ENCODE data around the gene FOXD2. TPM values are rescaled to one million over a fixed set of nuclear protein-coding genes. Genes with fewer than 3 reads are reported as not detected.
"Not testable (repeated sequence)": the region's sequence is repeated elsewhere in the genome, so short reads cannot be mapped to it uniquely, and the experiment has no call there.

FOXD2 gene
- total RNA-seq, 4 donors from 2014 or later, result 0.34 to 0.39 (median 0.38) TPM; not detected in 1

DNA sequence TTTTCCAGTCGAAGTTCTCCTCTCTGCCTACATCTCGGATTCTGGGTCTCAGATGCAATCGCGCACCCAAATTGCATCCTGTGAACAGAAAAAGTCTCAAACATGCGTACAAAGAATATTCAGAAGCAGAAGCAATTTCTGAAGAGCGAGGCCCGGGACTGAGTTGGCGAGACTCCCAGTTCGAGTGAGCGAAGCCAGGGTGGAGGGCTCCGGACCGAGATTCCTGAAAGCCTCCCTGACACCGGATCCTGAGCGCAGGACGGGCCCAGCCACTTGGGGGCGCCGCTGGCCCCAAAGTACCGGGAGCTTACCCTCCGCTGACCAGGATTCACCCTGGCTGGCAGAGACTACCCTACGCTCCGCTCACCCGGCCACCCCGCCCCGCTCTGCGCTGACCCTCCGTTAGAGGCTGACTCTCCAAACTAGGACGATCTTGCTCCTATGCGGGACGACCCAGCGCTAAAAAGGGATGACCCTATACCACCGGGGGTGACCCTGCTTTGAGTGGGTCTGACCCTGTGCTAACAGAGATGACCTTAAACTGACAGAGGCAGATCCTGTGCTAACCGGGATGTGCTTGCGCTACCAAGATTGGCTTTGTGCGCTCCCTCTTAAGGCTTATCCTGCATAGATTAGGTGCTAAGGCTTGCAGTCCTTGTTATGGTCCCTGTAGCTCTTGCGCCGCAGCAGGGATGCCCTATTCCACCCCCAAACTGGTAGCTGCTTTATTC lies 12.1 kb downstream of the FOXD2 start:
- Histone ChIP-seq H3K27ac (no peak overlapping the region), H3K9me3 (no peaks in the 10 kb centered on the region), H3K4me1 (peaks cover 7% of the 10 kb centered on the region), H3K36me3 (no peaks in the 10 kb centered on the region), H3K4me3 (no peak overlapping the region), H3K27me3 (peaks cover 92% of the 10 kb centered on the region)
- TF ChIP-seq, protein P1, sequence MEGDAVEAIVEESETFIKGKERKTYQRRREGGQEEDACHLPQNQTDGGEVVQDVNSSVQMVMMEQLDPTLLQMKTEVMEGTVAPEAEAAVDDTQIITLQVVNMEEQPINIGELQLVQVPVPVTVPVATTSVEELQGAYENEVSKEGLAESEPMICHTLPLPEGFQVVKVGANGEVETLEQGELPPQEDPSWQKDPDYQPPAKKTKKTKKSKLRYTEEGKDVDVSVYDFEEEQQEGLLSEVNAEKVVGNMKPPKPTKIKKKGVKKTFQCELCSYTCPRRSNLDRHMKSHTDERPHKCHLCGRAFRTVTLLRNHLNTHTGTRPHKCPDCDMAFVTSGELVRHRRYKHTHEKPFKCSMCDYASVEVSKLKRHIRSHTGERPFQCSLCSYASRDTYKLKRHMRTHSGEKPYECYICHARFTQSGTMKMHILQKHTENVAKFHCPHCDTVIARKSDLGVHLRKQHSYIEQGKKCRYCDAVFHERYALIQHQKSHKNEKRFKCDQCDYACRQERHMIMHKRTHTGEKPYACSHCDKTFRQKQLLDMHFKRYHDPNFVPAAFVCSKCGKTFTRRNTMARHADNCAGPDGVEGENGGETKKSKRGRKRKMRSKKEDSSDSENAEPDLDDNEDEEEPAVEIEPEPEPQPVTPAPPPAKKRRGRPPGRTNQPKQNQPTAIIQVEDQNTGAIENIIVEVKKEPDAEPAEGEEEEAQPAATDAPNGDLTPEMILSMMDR (IDR thresholded peaks at IDR 0.05), result peak in 1 of 2 donors; percentile 29
- TF ChIP-seq POLR2A (IDR thresholded peaks at IDR 0.05) (no peak), POLR2AphosphoS5 (IDR thresholded peaks at IDR 0.05) (no peak)
- WGBS, result 26% methylated on average over 11 of the region's 36 CpGs
- DNase-seq (ENCODE audit: low spot score in 2 of 2), result no peak

DNA sequence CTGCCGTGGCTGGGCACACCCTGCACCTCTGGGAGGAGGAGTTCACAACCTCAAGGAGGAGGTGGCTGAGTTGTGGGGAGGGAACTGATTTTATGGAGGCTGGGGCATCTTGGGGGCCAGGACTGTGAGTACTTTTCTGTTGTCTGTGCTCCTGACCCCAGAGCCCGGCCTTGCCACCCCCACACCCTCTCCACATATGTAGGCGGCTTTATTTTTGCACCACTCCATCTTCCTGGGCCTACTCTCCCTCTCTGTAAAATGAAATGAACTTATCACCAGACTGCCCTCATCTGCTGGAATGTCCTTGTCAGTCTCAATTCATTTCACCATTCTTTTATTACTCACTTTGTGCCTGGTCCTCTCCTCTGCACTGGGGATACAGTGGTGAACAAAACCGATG lies 12.8 kb downstream of the FOXD2 start:
- no peak overlapping the region for H3K4me3 ChIP-seq
- peaks cover 86% of the 10 kb centered on the region for H3K27me3 ChIP-seq
- H3K9me3 ChIP-seq, result no peaks in the 10 kb centered on the region
- WGBS, result 85% methylated on average over 3 of the region's 4 CpGs
- no peak for DNase-seq (ENCODE audit: low spot score in 2 of 2)
- H3K4me1 ChIP-seq, result peaks cover 4% of the 10 kb centered on the region
- no peak overlapping the region for H3K27ac ChIP-seq
- no peaks in the 10 kb centered on the region for H3K36me3 ChIP-seq
- TF ChIP-seq, protein P1 (IDR thresholded peaks at IDR 0.05), result no peak
- TF ChIP-seq POLR2AphosphoS5 (IDR thresholded peaks at IDR 0.05) (no peak), EP300 (IDR thresholded peaks at IDR 0.05) (no peak), POLR2A (IDR thresholded peaks at IDR 0.05) (no peak)

DNA sequence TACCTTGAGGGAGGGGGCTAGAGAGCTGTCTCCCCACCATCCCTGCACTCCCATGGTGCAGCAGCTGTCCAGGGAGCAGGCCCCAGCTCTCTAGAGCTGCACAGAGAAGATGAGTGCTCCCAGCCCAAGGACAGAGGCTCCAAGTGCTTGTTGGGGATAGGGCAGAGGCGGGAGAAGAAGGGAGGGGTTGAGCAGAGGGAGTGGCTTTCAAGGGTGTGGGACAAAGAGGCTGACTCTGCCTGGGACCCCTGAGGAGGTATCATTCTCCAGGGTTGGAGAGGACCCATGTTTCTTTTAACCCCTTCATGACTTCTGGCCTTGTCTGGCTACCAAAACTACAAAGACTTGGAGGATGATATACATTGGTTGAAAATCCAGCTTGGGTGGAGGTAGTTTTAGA lies 14.6 kb downstream of the FOXD2 start:
- Histone ChIP-seq H3K4me3 (no peak overlapping the region), H3K9me3 (no peaks in the 10 kb centered on the region), H3K27ac (no peak overlapping the region), H3K4me1 (peaks cover 4% of the 10 kb centered on the region), H3K27me3 (peaks cover 78% of the 10 kb centered on the region), H3K36me3 (no peaks in the 10 kb centered on the region)
- 100% methylated on average over 1 of the region's 1 CpG for WGBS
- DNase-seq (ENCODE audit: low spot score in 2 of 2), result no peak
- TF ChIP-seq, protein P1 (IDR thresholded peaks at IDR 0.05), result no peak
- TF ChIP-seq EP300 (IDR thresholded peaks at IDR 0.05), result no peak
- no peak for TF ChIP-seq POLR2AphosphoS5 (IDR thresholded peaks at IDR 0.05)

DNA sequence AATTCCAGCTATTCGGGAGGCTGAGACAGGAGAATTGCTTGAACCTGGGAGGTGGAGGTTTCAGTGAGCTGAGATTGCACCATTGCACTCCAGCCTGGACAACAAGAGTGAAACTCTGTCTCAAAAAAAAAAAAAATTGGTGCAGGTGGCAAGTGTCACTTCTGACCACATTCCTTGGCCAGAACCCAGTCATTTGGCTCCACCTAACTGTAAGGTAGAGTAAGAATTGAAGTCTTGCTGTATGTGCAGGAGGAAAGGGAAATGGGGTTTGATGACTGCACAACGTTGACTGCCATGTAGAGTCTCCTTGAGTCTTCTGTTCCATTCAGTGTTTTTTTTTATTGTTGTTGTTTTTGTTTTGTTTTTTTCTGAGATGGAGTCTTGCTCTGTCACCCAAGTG lies 16.1 kb downstream of the FOXD2 start:
- 89% methylated on average over 2 of the region's 2 CpGs for WGBS
- DNase-seq (ENCODE audit: low spot score in 2 of 2); H3K9me3 ChIP-seq; H3K27ac ChIP-seq; H3K4me3 ChIP-seq; H3K36me3 ChIP-seq; H3K4me1 ChIP-seq: not testable (repeated sequence)
- H3K27me3 ChIP-seq, result peaks cover 72% of the 10 kb centered on the region

DNA sequence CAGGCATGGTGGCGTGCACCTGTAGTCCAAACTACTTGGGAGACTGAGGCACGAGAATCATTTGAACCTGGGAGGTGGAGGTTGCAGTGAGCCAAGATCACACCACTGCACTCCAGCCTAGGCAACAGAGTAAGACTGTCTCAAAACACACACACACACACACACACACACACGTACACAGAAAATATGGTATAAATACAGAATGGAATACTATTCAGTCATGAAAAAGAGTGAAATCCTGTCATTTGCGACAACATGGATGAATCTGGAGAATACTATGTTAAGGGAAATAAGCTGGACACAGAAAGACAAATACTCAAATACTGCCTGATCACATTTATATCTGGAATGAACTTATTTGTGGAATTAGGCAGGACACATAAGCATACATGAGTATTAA lies 18.4 kb downstream of the FOXD2 start:
- TF ChIP-seq EP300 (IDR thresholded peaks at IDR 0.05) (no peak), POLR2AphosphoS5 (IDR thresholded peaks at IDR 0.05) (no peak), POLR2A (IDR thresholded peaks at IDR 0.05) (no peak)
- TF ChIP-seq, protein P1 (IDR thresholded peaks at IDR 0.05), result no peak
- no peak overlapping the region for H3K27ac ChIP-seq
- WGBS, result 80% methylated on average over 4 of the region's 4 CpGs
- H3K9me3 ChIP-seq, result no peaks in the 10 kb centered on the region
- no peaks in the 10 kb centered on the region for H3K36me3 ChIP-seq
- no peaks in the 10 kb centered on the region for H3K4me1 ChIP-seq
- peaks cover 72% of the 10 kb centered on the region for H3K27me3 ChIP-seq
- no peak overlapping the region for H3K4me3 ChIP-seq
- no peak for DNase-seq (ENCODE audit: low spot score in 2 of 2)

DNA sequence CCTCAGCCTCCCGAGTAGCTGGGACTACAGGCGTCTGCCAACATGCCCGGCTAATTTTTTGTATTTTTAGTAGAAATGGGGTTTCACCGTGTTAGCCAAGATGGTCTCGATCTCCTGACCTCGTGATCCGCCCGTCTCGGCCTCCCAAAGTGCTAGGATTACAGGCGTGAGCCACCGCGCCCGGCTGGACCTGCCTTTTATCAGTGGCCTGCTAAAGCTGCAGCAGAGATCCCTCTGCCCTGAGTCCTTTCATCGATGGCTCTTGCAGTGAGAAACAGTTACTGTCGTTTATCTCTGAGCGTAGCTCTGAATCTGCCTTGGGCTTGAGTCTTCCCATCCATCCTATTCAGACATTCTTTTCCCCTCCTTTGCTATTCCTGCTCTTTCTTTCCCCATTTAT lies 19.7 kb downstream of the FOXD2 start:
- H3K27ac ChIP-seq; H3K9me3 ChIP-seq; DNase-seq (ENCODE audit: low spot score in 2 of 2); H3K4me3 ChIP-seq; H3K4me1 ChIP-seq; H3K36me3 ChIP-seq: not testable (repeated sequence)
- peaks cover 74% of the 10 kb centered on the region for H3K27me3 ChIP-seq
- WGBS, result 87% methylated on average over 16 of the region's 16 CpGs
